GM12892 (cell line): ENCODE data around the gene BTC.

Experiments
- DNase-seq: peaks from one replicate; pipeline ENCODE4 v3.0.0; 2011; ENCODE audit not compliant: insufficient read length
- FAIRE-seq: peaks from 2 replicates; lab custom pipeline; 2011; peaks lifted over from hg19 to GRCh38; lab: Jason Lieb, UNC
- POLR2A ChIP-seq: IDR thresholded peaks from 2 replicates; pipeline ENCODE4 v1.6.1; 2011; ENCODE audit warnings: low read depth, low read length, control low read depth
- POLR2AphosphoS5 ChIP-seq: IDR thresholded peaks from 2 replicates; pipeline ENCODE4 v1.6.1; 2011; ENCODE audit warnings: low read depth, low read length, control low read depth
- TAF1 ChIP-seq: IDR thresholded peaks from 2 replicates; pipeline ENCODE4 v1.6.1; 2011; ENCODE audit warnings: low read depth, mild to moderate bottlenecking, control low read depth, low read length, borderline replicate concordance

The BTC gene

GRCh38 chr4:74796631-74797030 lies 2.3 kb upstream of the BTC start:
- DNase-seq, result no peak
- TF ChIP-seq POLR2AphosphoS5 (no peak), POLR2A (no peak), TAF1 (no peak)
- FAIRE-seq, result no peak

- TF ChIP-seq POLR2AphosphoS5 (no peak), POLR2A (no peak), TAF1 (no peak)
- no peak for DNase-seq
- FAIRE-seq, result no peak
Observed at GRCh38 chr4:74793757-74794381, 454 bp downstream of the BTC start.

DNA sequence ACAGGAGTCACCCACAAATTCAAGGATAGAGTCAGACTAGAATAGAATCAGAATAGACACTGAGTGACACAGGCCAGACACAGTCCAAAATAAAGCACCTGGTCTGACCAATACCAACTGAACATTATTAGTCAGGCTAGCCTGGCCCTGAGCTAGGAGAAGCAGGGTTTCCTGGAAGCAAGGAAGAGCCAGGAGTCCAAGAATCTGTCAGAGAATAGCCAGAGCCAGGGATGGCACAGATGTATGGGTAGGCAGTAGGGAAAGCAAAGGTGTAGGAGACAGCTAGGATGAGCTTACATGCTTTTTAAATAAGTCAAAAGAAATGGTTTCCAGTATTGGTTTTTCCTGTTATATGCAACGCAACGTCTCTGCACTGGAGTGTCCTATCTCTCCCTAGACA lies 3.7 kb downstream of the BTC start:
- FAIRE-seq (no peak), DNase-seq (no peak)
- TF ChIP-seq POLR2A (no peak), TAF1 (no peak), POLR2AphosphoS5 (no peak)

DNA sequence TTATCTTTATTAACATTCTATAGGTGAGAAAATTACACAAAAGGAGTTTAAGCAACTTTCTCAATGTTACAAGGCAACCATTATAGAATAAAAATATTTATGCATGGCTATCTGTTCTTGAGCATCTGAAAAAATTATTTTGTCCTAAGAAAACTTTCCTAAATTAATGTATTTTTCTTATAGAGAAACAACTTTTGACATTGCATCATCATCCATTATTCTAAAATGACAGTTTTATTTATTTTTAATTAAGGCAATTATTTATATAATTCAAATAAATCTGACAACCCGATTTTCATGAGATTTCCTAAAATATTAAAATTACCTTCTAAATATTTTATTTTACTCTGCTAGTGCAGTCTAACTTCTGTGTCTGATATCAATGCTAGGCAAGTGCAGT lies 4.8 kb downstream of the BTC start:
- no peak for DNase-seq

DNA sequence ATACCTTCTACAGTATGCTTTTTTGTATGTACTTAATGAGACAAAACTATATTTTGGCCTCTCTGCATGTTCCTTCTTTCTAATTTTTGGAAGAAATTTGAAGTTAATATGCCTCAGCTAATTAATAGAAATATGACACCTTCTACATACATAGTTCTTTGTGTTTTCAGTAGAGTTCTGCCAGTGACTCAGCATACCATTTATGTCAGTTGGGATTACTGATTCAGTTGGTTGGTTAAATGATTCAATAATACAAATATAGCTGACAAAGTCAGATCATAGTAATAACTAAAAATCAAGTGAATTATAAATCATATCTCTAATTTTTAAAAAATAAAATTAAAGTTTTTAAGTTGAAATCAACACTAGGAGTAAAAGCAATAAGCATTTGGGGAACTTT lies 16.8 kb downstream of the BTC start:
- TF ChIP-seq POLR2A (no peak), POLR2AphosphoS5 (no peak), TAF1 (no peak)
- no peak for FAIRE-seq
- no peak for DNase-seq

More for the DNA sequence above, 4.8 kb downstream of the BTC start:
- TF ChIP-seq POLR2A (no peak), POLR2AphosphoS5 (no peak), TAF1 (no peak)
- no peak for FAIRE-seq

GRCh38 chr4:74772783-74773182 lies 21.5 kb downstream of the BTC start:
- TF ChIP-seq POLR2AphosphoS5, result no peak
- TF ChIP-seq TAF1, result no peak
- no peak for TF ChIP-seq POLR2A
- no peak for DNase-seq
- no peak for FAIRE-seq

DNA sequence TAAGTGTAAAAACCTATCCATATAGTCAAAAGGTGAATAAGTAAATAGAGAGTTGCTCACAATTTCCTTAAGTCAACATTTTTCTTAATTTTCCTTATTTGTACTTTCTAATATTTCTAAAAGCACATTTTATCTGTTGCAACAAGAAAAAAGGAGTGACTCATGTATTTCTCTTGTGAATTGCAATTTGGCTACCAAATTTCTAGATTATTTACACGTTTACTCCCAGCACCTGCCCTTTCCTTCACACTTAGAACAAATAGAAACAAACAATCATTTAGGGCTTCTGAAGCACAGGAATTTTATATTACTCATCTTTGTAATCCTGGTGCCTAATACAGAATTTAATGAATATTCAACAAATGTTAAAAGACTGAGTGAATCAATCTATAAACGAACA lies 22.2 kb downstream of the BTC start:
- DNase-seq (no peak), FAIRE-seq (no peak)
- no peak for TF ChIP-seq POLR2A
- no peak for TF ChIP-seq POLR2AphosphoS5
- no peak for TF ChIP-seq TAF1

- TF ChIP-seq POLR2A (no peak), POLR2AphosphoS5 (no peak), TAF1 (no peak)
- FAIRE-seq (no peak), DNase-seq (no peak)
Observed at GRCh38 chr4:74770226-74770910, 24.0 kb downstream of the BTC start.

- FAIRE-seq (peak; percentile 69), DNase-seq (no peak)
- TF ChIP-seq TAF1, result no peak
- TF ChIP-seq POLR2A, result no peak
- TF ChIP-seq POLR2AphosphoS5, result no peak
Observed at GRCh38 chr4:74768857-74769525, 25.3 kb downstream of the BTC start.

GRCh38 chr4:74764119-74764518 lies 30.2 kb downstream of the BTC start:
- TF ChIP-seq TAF1 (no peak), POLR2A (no peak), POLR2AphosphoS5 (no peak)
- FAIRE-seq, result no peak
- no peak for DNase-seq

- DNase-seq, result no peak
- TF ChIP-seq POLR2A (no peak), POLR2AphosphoS5 (no peak), TAF1 (no peak)
- no peak for FAIRE-seq
Observed at GRCh38 chr4:74758551-74759145, 35.7 kb downstream of the BTC start.

GRCh38 chr4:74757136-74757535 lies 37.2 kb downstream of the BTC start:
- TF ChIP-seq POLR2A (no peak), TAF1 (no peak), POLR2AphosphoS5 (no peak)
- DNase-seq, result no peak
- FAIRE-seq, result no peak
